Activated CD4-positive, CD25-positive, alpha-beta regulatory T cell treated with anti-CD3 and anti-CD28 coated beads, Interleukin-2, amount 50 U/mL, for 16 hours (primary cell): Measurements from ENCODE around the gene NFATC2IP.
"Not testable (repeated sequence)": the region's sequence is repeated elsewhere in the genome, so short reads cannot be mapped to it uniquely, and the experiment has no call there.

Experiments used
- DNase-seq: peaks from one replicate; pipeline ENCODE4 v3.0.0-alpha.2; 2020; ENCODE audit warnings: low read depth, low spot score

NFATC2IP gene

DNA sequence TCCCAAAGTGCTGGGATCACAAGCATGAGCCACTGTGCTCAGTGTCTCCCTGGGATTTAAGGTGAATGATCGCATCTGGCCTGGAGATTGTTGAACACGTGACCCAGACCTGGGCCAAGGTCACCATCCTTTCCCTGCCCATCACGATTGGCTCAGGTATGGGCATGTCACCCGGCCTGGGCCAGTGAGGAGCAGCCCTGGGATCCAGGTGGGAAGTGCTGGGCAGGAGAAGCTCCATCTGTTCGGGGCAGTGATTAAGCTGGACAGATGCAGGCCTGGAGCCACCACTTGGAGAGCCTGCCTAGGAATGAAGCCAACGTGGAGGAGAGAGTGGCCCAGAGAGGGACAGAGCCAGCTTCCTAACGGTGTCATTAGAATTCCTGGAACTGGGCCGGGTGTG, 41.0 kb downstream of the NFATC2IP start:
- no peak for DNase-seq

DNA sequence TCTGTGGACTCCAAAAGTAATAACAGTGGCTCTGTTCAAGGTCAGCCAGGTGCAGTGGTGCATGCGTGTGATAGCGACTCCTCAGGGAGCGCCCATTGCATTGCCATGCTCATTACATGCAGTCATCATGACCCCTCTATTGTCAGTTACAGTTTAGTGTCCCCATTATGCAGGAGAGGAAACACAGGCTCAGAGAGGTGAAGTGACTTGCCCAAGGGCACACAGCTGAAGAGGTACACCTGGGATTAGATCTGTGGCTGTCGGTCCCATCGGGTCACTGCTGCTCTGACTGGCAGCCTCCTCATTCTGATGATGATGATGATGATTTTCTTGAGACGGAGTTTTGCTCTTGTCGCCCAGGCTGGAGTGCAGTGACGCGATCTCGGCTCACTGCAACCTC, 41.8 kb downstream of the NFATC2IP start:
- no peak for DNase-seq

DNA sequence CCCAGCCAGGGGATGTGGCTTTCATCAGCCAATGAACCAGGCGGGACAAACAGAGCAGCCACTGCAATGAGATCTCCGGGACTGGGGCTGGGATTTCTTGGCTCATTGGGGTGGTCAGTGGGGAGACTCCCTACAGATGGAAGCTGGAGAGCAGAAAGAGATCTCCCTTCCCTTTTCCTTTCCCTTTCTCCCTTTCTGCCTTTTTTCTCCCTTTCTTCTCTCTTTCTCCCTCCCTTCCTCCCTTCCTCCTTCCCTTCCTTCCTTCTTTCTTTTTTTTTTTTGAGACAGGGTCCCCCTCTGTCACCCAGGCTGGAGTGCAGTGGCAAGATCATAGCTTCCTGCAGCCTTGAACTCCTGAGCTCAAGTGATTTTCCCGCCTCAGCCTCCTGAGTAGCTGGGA, 48.1 kb downstream of the NFATC2IP start:
- no peak for DNase-seq

DNA sequence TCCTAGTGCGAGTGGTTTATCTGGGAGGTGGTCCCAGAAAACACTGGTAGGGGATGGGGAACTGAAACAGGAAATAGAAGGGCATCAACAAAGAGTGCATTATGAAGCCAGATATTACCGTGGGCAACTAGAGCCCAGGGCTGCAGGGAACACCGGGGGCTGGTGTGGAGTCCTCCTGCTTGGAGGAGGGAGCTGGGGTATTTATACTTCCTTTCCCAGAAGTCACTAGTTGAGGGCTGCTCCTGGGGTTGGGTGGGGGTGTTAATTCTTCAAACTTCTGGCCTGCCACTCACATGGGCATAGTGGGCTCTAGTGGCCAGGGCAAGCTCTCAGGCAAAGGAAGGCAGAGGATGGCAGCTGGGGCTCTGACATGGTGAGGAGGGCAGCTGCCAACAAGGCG, 48.8 kb downstream of the NFATC2IP start:
- no peak for DNase-seq

DNA sequence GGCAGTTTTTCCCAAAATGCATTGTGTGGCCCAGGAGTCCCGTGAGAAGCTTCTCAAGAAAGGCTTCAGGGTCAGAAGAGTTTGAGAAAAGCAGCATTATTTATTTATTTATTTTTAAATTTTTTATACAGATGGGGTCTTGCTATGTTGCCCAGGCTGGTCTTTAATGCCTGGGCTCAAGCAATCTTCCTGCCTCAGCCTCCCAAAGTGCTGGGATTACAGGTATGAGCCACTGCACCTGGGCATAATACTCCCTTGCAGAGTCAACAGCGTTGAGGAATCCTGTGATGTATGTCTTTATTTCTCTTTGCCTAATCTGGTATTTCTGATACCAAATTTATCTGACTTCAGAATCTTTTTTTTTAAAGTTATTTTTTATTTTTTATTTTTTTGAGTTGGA, 49.3 kb downstream of the NFATC2IP start:
- no peak for DNase-seq

DNA sequence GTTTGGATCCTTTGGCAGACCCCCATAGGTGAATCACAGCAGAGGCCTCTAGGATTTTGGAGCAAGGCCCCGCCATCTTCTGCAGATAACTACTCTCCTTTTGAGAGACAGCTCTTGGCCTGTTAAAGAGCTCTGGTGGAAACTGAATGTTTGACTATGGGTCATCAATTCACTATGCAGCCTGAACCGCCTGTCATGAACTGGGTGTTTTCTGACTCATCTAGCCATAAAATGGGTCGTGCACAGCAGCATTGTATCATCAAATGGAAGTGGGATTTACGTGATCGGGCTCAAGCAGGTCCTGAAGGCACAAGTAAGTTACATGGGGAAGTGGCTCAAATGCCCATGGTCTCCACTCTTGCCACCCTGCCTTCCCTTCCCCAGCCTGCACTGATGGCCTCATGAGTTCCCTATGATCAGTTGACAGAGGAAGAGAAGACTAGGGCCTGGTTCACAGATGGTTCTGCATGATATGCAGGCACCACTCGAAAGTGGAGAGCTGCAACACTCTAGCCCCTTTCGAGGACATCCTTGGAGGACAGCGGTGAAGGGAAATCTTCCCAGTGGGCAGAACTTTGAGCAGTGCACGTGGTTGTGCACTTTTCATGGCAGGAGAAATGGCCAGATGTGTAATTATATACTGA, 53.9 kb downstream of the NFATC2IP start:
- not testable (repeated sequence) for DNase-seq

DNA sequence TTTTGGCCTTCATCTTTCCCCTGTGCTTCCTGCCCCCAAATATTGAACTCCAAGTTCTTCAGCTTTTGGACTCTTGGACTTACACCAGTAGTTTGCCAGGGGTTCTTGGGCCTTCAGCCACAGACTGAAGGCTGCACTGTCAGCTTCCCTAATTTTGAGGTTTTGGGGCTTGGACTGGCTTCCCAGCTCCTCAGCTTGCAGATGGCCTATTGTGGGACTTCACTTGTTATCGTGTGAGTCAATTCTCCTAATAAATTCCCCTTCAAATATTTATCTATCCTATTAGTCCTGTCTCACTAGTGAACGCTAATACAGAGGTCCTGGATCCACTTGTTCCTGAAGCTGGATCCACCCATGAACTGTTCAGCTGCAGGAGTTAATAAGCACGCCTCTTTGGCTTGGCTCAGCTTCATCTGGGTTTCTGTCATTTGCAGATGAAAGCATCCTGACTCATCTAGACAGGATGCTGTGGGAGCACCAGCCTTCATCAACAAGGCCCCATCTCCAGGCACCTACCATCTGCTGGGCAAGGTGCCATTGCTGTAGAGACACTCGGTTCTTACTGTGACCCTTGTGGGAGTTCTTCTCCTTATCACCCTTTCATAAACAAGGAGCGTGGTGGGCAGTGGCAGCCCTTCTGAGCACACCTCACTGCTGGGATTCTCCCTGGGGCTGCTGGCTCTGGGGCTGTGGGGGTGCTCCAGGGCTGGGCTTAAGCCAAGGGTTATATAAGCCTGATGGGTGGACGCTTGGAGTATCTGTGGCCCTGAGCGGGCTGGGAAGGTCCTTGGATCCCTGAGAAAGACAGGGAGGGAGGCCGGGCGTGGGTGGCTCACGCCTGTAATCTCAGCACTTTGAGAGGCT, 57.2 kb downstream of the NFATC2IP start:
- DNase-seq = peak; percentile 43

DNA sequence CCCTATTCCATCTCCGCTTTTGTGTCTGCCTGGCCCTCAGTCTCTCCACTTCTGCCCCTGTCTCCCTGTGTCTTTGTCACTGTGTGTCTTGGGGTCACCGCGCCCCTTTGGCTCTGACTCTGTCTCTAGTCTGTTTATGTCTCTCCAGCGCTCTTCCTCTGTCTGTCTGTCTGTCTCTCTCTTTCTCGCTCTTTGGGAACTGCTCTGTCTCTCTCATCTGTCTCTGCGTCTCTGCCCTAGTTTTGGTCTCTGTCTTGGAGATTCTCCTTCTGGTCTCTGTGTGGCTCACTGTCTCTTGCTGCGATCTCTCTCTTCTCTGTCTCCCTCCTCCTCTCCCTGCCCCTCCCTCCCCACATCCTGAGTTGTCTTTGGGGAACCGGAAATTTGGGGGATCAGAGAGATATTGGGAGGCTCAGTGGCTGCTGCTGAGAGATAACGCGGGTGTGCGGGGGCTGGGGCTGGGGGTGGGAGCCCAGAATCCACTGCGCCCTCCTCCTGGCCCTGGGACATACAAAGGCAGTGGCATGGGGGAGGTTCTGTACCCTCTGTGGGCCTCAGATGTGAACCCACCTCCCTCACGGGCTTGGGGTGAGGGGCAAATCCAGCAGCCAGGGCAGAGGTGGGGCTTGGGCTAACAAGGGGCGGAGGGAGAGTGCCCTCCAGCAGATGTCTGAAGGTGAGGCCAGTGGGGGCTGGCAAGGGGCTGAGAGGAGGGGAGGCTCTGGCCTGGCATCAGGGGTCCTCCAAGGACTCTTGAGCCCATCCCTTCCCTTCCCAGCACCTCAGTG, 58.5 kb downstream of the NFATC2IP start:
- no peak for DNase-seq

DNA sequence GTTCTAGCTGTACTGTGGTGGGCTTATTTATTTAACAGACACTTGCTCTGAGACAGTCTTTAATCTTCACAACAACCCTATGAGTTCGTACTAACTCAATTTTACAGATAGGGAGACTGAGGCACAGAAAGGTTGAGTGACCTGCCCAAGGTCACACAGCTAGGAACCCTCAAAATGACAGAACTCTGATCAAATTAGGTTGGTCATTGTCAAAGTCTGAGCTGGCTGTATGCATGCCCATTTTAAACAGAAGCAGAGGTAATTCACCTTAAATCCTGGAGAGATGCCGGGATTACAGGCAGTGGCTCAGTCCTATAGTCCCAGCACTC, 59.1 kb downstream of the NFATC2IP start:
- DNase-seq = no peak

DNA sequence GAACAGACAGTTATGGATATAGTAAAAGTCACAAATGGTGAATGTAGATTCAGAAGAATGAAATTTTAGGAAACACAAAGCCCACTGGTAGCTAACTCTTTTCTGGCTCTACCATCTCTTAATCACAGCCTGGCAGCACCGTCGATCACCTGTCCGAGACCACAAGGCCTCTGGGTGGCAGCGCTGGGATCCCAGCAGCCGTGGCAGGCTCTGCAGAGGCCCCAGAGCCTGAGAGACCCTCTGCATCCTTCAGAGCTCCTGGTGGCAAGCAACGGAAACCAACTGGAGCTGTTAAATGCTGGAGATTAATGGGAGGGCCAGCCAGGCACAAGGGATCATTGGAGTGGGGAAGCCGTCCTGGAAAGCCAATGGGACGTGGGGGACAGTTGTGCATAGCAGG, 60.4 kb downstream of the NFATC2IP start:
- DNase-seq = no peak

DNA sequence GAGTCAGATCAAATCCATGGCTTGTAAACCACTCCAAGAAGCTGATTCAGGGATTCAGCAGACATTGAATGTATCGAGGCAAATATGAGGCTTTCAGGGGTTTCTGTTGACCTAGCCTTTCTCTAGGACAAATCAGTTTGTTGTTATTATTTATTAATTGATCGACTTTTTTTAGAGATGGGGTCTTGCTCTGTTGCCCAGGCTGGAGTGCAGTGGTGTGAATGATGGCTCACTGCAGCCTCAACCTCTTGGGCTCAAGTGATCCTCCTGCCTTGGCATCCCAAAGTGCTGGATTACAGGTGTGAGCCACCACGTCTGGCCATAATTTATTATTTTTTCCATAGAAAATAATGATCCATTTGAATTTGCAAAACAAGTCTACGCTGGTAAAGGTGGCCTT, 61.1 kb downstream of the NFATC2IP start:
- no peak for DNase-seq

DNA sequence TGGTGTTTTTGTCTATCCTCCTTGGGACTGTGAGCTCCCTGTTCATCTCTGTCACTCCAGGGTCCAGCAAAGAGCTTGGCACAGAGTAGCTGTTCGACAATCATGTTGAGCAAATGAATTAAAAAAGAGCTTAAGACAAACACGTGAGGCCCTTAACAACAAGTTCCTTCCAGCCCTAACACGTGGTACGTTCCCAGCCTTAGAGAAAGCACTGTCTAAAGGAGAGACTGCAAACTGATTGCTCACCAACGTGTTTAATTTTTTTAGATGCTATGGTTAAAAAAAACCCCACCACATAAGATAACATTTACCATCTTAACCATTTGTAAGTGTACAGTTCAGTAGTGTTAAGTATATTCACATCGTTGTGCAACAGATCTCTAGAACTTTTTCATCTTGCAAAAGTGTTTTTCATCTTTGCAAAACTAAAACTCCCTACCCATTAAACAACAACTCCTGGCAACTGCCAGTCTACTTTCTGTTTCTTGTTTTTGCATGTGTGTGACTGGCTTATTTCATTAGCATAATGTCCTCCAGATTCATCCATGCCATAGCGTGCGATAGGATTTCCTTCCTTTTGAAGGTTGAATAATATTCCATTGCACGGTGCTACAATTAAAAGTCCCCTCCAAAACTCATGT, 62.3 kb downstream of the NFATC2IP start:
- DNase-seq = no peak

DNA sequence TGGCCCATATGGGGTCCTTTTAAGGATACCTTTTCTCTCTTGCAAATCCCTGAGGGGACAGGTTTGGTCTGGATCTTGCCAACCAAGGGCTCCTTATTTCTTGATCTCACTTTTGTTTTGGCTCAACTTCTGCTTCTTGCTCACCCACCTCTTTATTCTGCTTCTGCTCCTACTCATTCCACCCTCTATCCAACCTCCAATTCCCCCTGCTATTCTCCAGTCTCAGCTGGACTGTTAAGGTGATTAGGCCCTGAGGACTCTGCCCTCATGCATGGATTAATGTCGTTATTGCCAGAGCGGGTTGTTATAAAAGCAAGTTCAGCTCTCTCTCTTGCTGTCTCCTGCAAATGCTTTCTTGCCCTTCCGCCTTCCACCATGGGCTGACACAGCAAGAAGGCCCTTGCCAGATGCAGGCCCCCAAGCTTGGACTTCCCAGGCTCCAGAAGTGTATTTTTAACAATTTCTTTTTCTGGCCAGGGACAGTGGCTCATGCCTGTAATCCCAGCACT, 63.9 kb downstream of the NFATC2IP start:
- no peak for DNase-seq
